ENCODE measurements around the gene NUDT15.

The NUDT15 gene

GRCh38 chr13:48093588-48093987, 56.1 kb downstream of the NUDT15 start:
- Histone ChIP-seq H3K9ac (ENCODE audit: low read length) (peak overlapping the region; percentile 95), H3K4me2 (ENCODE audit: low read length, poor library complexity, severe bottlenecking) (peak overlapping the region; percentile 81), H3K4ac (ENCODE audit: low read depth in 1 of 2, low read length in 2 of 2) (no peak overlapping the region), H2AFZ (ENCODE audit: low read depth, low read length) (no peak overlapping the region), H4K91ac (ENCODE audit: low read length) (no peak overlapping the region), H4K8ac (ENCODE audit: low read length) (no peak overlapping the region), H3K18ac (ENCODE audit: low read depth in 1 of 2, low read length in 2 of 2) (no peak overlapping the region), H3K79me1 (replicated peaks; ENCODE audit: low read length, poor library complexity, severe bottlenecking) (peaks cover 1% of the 10 kb centered on the region), H3K9me3 (ENCODE audit: control insufficient read depth, low read length) (no peaks in the 10 kb centered on the region), H2AK5ac (ENCODE audit: low read length, severe bottlenecking) (no peak overlapping the region), H3K4me1 (ENCODE audit: control insufficient read depth, insufficient read depth, low read depth, low read length) (peaks cover 5% of the 10 kb centered on the region), H3K27ac (ENCODE audit: low read length, poor library complexity, severe bottlenecking) (no peak overlapping the region), H3K14ac (ENCODE audit: low read length in 2 of 2) (no peak overlapping the region), H3K36me3 (ENCODE audit: control insufficient read depth in 1 of 2, insufficient read depth in 2 of 2, low read depth in 1 of 2, low read length in 2 of 2) (no peaks in the 10 kb centered on the region), H2BK5ac (ENCODE audit: low read depth, low read length, poor library complexity, severe bottlenecking) (no peak overlapping the region), H2BK120ac (ENCODE audit: low read depth, low read length) (no peak overlapping the region), H3K27me3 (ENCODE audit: control insufficient read depth in 1 of 2, insufficient read depth in 1 of 2, low read length in 2 of 2) (no peaks in the 10 kb centered on the region), H3K23ac (ENCODE audit: low read length in 2 of 2) (no peak overlapping the region), H3K4me3 (ENCODE audit: insufficient read depth in 1 of 2, low read depth in 1 of 2, low read length in 2 of 2) (peak overlapping the region in 1 of 2 experiments; percentile 83), H2BK15ac (ENCODE audit: low read depth, poor library complexity, severe bottlenecking) (no peak overlapping the region), H2BK12ac (ENCODE audit: low read length in 2 of 2) (no peak overlapping the region)
- WGBS, result 91% methylated on average over 7 of the region's 9 CpGs
- no peak for DNase-seq

DNA sequence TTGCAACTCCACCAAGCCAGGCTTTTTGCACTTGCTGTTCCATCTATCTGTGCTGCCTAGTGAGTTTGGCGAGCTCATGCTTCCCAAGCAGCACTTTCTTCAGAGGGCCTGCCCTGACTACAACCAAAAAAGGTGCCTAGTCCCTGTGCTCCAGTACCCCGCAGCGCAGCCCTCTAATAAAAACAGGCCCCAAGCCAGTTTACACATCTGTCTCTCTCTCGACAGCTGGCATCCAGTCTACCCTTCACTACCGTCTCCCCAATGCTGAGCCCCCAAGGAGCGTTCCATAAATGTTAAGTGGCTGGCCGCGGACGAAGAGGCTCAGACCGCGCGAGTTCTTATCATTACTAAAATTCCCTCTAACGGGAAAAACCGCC, 56.9 kb downstream of the NUDT15 start:
- Histone ChIP-seq H4K91ac (ENCODE audit: low read length) (peak overlapping the region; percentile 82), H2BK5ac (ENCODE audit: low read depth, low read length, poor library complexity, severe bottlenecking) (peak overlapping the region; percentile 32), H4K8ac (ENCODE audit: low read length) (peak overlapping the region; percentile 89), H3K4me1 (ENCODE audit: control insufficient read depth, insufficient read depth, low read depth, low read length) (peaks cover 5% of the 10 kb centered on the region), H3K4me3 (ENCODE audit: insufficient read depth in 1 of 2, low read depth in 1 of 2, low read length in 2 of 2) (peak overlapping the region; percentile 83 to 95), H3K23ac (ENCODE audit: low read length in 2 of 2) (peak overlapping the region; percentile 15 to 74), H2BK15ac (ENCODE audit: low read depth, poor library complexity, severe bottlenecking) (no peak overlapping the region), H2BK12ac (ENCODE audit: low read length in 2 of 2) (no peak overlapping the region), H3K9ac (ENCODE audit: low read length) (peak overlapping the region; percentile 95), H3K9me3 (ENCODE audit: control insufficient read depth, low read length) (no peaks in the 10 kb centered on the region), H3K14ac (ENCODE audit: low read length in 2 of 2) (peak overlapping the region; percentile 1 to 64), H3K27me3 (ENCODE audit: control insufficient read depth in 1 of 2, insufficient read depth in 1 of 2, low read length in 2 of 2) (no peaks in the 10 kb centered on the region), H2AFZ (ENCODE audit: low read depth, low read length) (peak overlapping the region; percentile 91), H3K4me2 (ENCODE audit: low read length, poor library complexity, severe bottlenecking) (peak overlapping the region; percentile 81), H3K36me3 (ENCODE audit: control insufficient read depth in 1 of 2, insufficient read depth in 2 of 2, low read depth in 1 of 2, low read length in 2 of 2) (no peaks in the 10 kb centered on the region), H3K18ac (ENCODE audit: low read depth in 1 of 2, low read length in 2 of 2) (peak overlapping the region; percentile 76 to 86), H3K27ac (ENCODE audit: low read length, poor library complexity, severe bottlenecking) (no peak overlapping the region), H2AK5ac (ENCODE audit: low read length, severe bottlenecking) (no peak overlapping the region), H2BK120ac (ENCODE audit: low read depth, low read length) (peak overlapping the region; percentile 78), H3K4ac (ENCODE audit: low read depth in 1 of 2, low read length in 2 of 2) (peak overlapping the region; percentile 35 to 88), H3K79me1 (replicated peaks; ENCODE audit: low read length, poor library complexity, severe bottlenecking) (peaks cover 1% of the 10 kb centered on the region)
- DNase-seq, result peak; percentile 41
- WGBS, result under 1% methylated on average over 14 of the region's 14 CpGs

DNA sequence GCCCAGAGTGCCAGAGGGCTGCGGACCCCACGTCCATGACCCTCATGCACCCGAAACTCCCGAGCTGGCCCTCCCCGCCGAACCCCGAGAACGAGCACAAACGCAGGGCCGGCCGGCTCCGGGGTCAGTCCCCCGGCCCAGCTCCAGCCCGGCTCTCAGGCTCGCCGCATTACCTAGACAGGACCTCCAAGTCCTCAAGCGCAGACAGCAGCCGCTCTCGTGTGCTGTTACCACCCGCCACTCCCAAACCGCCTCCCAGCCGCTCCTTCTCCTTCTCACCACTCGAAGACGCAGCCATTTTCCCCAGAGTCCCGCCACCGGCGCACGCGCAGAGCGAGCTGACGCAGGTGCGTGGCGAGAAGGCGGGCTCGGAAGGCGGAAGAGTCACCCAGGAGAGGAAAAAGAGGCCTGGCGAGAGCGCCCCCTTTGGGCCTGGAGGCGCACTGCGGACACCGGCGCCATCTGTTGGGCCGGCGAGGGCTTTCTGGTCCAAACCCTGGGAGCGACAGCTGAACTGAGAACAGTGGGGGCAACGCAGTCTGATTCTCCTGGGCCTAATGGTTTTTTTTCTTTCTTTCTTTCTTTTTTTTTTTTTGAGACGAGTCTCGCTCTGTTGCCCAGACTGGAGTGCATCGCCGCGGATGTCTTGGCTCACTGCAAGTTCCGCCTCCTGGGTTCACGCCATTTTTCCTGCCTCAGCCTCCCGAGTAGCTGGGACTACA, 57.4 kb downstream of the NUDT15 start, which contains the start of gene MED4:
MED4 (minus strand) TSS at position 324 of the 722 bp plus-strand sequence; CDS start at position 298, 26 bp downstream.
- Histone ChIP-seq H3K27ac (ENCODE audit: low read length, poor library complexity, severe bottlenecking) (no peak within 1 kb of the TSS), H3K36me3 (ENCODE audit: control insufficient read depth in 1 of 2, insufficient read depth in 2 of 2, low read depth in 1 of 2, low read length in 2 of 2) (no peaks in the 10 kb centered on the region), H2AK5ac (ENCODE audit: low read length, severe bottlenecking) (no peak within 1 kb of the TSS), H3K23ac (ENCODE audit: low read length in 2 of 2) (peak within 1 kb of the TSS; percentile 15 to 74), H3K9me3 (ENCODE audit: control insufficient read depth, low read length) (no peaks in the 10 kb centered on the region), H3K14ac (ENCODE audit: low read length in 2 of 2) (peak within 1 kb of the TSS; percentile 64 to 91), H3K79me1 (replicated peaks; ENCODE audit: low read length, poor library complexity, severe bottlenecking) (no peaks in the 10 kb centered on the region), H3K9ac (ENCODE audit: low read length) (peak within 1 kb of the TSS; percentile 95), H3K18ac (ENCODE audit: low read depth in 1 of 2, low read length in 2 of 2) (peak within 1 kb of the TSS; percentile 76 to 86), H3K27me3 (ENCODE audit: control insufficient read depth in 1 of 2, insufficient read depth in 1 of 2, low read length in 2 of 2) (no peaks in the 10 kb centered on the region), H3K4me1 (ENCODE audit: control insufficient read depth, insufficient read depth, low read depth, low read length) (peaks cover 5% of the 10 kb centered on the region), H3K4ac (ENCODE audit: low read depth in 1 of 2, low read length in 2 of 2) (peak within 1 kb of the TSS; percentile 64 to 88), H2BK5ac (ENCODE audit: low read depth, low read length, poor library complexity, severe bottlenecking) (peak within 1 kb of the TSS; percentile 32), H3K4me3 (ENCODE audit: insufficient read depth in 1 of 2, low read depth in 1 of 2, low read length in 2 of 2) (peak within 1 kb of the TSS; percentile 83 to 95), H2BK120ac (ENCODE audit: low read depth, low read length) (peak within 1 kb of the TSS; percentile 78), H2AFZ (ENCODE audit: low read depth, low read length) (peak within 1 kb of the TSS; percentile 91), H4K8ac (ENCODE audit: low read length) (peak within 1 kb of the TSS; percentile 89), H4K91ac (ENCODE audit: low read length) (peak within 1 kb of the TSS; percentile 82), H3K4me2 (ENCODE audit: low read length, poor library complexity, severe bottlenecking) (peak within 1 kb of the TSS; percentile 81), H2BK12ac (ENCODE audit: low read length in 2 of 2) (no peak within 1 kb of the TSS), H2BK15ac (ENCODE audit: low read depth, poor library complexity, severe bottlenecking) (no peak within 1 kb of the TSS)
- WGBS, result 14% methylated on average over 50 of the region's 54 CpGs
- DNase-seq, result peak; percentile 95

DNA sequence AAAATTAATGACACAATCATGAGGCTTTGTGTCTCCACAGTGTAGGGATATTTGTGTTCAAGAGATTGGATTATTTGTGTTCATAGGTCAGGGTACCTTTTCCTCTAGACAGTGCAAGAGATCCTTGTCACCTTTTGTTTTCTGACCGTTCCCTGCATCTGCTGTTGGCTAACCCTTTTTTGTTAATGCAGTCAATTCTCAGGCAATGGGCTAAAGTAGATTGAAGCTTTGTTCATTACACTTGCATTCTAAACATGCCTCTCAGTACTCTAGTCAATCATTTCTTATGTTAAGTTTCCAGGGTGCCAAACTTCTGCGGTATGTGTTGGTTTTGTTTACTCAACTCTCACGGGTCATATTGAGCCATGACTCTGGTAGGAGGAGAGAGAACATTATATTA, 59.1 kb downstream of the NUDT15 start:
- H3K9me3 ChIP-seq (ENCODE audit: control insufficient read depth, low read length), result no peaks in the 10 kb centered on the region
- H4K8ac ChIP-seq (ENCODE audit: low read length), result no peak overlapping the region
- no peak overlapping the region for H2BK15ac ChIP-seq (ENCODE audit: low read depth, poor library complexity, severe bottlenecking)
- no peak overlapping the region for H3K4ac ChIP-seq (ENCODE audit: low read depth in 1 of 2, low read length in 2 of 2)
- H4K91ac ChIP-seq (ENCODE audit: low read length), result no peak overlapping the region
- no peak overlapping the region for H3K23ac ChIP-seq (ENCODE audit: low read length in 2 of 2)
- H2BK5ac ChIP-seq (ENCODE audit: low read depth, low read length, poor library complexity, severe bottlenecking), result no peak overlapping the region
- no peak overlapping the region for H2BK12ac ChIP-seq (ENCODE audit: low read length in 2 of 2)
- no peaks in the 10 kb centered on the region for H3K79me1 ChIP-seq (replicated peaks; ENCODE audit: low read length, poor library complexity, severe bottlenecking)
- no peak overlapping the region for H2AK5ac ChIP-seq (ENCODE audit: low read length, severe bottlenecking)
- H3K14ac ChIP-seq (ENCODE audit: low read length in 2 of 2), result no peak overlapping the region
- H3K4me1 ChIP-seq (ENCODE audit: control insufficient read depth, insufficient read depth, low read depth, low read length), result peaks cover 5% of the 10 kb centered on the region
- no peak overlapping the region for H3K4me3 ChIP-seq (ENCODE audit: insufficient read depth in 1 of 2, low read depth in 1 of 2, low read length in 2 of 2)
- H3K36me3 ChIP-seq (ENCODE audit: control insufficient read depth in 1 of 2, insufficient read depth in 2 of 2, low read depth in 1 of 2, low read length in 2 of 2), result no peaks in the 10 kb centered on the region
- DNase-seq, result no peak
- no peak overlapping the region for H2AFZ ChIP-seq (ENCODE audit: low read depth, low read length)
- H2BK120ac ChIP-seq (ENCODE audit: low read depth, low read length), result no peak overlapping the region
- WGBS, result no CpG with 5 or more reads among the region's 3 CpGs
- peaks cover 0 to 5% of the 10 kb centered on the region in 2 experiments for H3K27me3 ChIP-seq (ENCODE audit: control insufficient read depth in 1 of 2, insufficient read depth in 1 of 2, low read length in 2 of 2)
- no peak overlapping the region for H3K4me2 ChIP-seq (ENCODE audit: low read length, poor library complexity, severe bottlenecking)
- no peak overlapping the region for H3K27ac ChIP-seq (ENCODE audit: low read length, poor library complexity, severe bottlenecking)
- no peak overlapping the region for H3K18ac ChIP-seq (ENCODE audit: low read depth in 1 of 2, low read length in 2 of 2)
- no peak overlapping the region for H3K9ac ChIP-seq (ENCODE audit: low read length)

Measured in mesenchymal stem cell (in vitro differentiated cells and primary cell).